Stimulated activated CD8-positive, alpha-beta memory T cell treated with anti-CD3 and anti-CD28 coated beads, Interleukin-7, amount 100 ng/mL, for 4 hours (primary cell): Measurements from ENCODE around the gene ARAP3.

Source experiments
- DNase-seq, 2 donors: peaks; one replicate each; pipeline ENCODE4 v3.0.0-alpha.2; 2020; ENCODE audit warnings: low read depth in 2 of 2

Gene ARAP3

DNA sequence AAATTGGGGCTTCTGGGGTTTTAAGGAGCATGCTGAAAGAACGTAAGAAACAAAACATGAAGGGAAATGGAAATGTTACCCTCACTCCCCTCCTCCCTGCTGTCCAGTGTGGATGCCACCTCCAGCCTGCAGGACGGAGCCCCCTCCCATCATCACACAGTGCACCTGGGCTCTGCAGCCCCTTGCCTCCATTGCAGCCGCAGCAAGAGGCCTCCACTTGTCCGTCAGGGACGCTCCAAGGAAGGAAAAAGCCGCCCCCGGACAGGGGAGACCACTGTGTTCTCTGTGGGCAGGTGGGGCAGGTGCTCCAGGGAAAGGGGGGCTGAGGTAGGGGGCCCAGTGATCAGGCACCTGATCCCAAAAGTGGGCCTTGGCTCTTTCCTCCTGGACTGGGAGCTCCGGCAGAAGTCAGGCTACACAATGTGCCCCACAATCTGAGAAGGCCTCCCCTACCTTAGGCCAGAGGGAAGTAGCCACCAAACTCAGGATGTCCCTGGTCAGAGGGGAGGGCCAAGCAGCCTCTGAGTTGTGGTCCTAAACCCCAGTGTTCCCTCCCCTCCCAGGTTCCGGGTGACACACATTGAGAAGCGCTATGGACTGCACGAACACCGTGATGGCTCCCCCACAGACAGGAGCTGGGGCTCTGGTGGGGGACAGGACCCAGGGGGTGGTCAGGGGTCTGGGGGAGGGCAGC is 42.5 kb downstream of the ARAP3 start:
- no peak for DNase-seq

GRCh38 chr5:141638771-141639170 is 43.3 kb downstream of the ARAP3 start:
- no peak for DNase-seq

GRCh38 chr5:141637767-141638419 is 44.1 kb downstream of the ARAP3 start:
- DNase-seq = peak; percentile 33 to 51

- peak in 1 of 2 donors; percentile 48 for DNase-seq
Measured at GRCh38 chr5:141637123-141637766, 44.8 kb downstream of the ARAP3 start.

DNA sequence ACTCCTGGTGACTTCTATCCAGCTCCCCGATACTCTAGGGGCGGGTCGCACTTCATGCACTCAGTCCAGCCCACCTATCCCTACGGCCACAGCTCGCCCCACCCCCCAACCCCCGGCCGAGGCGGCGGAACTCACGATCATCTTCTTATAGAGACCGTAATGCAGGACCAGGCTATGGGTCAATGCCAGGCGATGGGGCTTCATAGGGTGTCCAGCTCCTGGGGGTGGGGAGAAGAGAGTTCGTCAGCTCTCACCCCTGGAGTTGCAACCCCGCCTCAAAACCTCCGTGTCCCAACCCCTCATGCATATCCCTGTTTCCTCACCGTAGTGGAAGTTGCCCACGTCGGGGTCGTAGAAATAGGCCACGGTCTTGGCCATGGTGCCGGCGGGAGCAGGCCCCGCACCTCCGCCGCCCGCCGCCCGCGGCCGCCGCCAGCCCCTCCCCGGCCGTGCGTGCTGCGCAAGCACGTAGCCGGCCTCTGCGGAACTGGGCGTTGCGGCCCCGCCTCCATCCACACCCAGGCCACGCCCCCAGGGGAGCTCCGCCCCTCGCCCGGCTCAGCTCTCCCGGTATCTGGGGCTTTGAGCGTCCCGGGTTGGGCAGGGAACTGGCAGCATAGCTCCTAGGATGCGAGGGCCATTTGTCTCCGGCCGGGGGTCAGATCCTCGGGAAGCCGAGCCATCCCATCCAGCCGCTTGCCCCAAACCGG is 45.5 kb downstream of the ARAP3 start, which contains the start of the genes HDAC3 and RELL2:
HDAC3 (minus strand) TSS at position 437 of the 710 bp plus-strand sequence; CDS start at position 378, 59 bp downstream.
RELL2 (plus strand) TSS at position 585 of the 710 bp plus-strand sequence. CDS start 1,229 bp downstream, outside the sequence.
- DNase-seq = peak; percentile 80 to 88

DNA sequence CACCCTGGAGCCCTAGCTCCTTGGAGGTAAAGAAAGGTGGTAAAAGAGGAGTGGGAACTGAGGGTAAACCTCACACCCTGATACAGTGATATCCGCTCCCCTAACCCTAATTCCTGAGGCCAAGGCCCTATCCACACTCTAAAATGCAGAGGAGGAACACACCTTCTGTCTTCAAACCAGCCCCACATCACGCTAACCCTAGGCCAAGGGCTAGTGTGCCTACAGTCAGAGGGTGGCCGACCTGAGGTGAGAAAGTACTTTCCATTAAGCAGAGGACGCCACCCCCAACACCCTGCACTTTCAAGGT is 46.0 kb downstream of the ARAP3 start:
- DNase-seq = peak in 1 of 2 donors; percentile 5

DNA sequence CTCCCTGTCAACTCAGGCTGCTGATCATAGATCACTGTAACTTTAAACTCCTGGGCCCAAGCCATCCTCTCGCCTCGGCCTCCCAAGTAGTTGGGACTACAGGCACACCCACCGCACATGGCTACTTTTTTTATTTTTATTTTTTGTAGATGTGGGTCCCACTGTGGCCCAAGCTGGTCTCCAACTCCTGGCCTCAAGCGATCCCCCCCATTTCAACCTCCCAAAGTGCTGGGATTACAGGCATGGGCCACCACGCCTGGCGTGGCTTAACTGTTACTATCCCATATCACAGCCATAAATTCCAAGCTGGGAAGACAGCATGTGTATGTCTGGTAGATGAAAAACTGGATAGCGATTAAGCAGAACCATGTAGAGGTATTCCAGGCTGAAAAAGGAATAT is 46.4 kb downstream of the ARAP3 start:
- no peak for DNase-seq

DNA sequence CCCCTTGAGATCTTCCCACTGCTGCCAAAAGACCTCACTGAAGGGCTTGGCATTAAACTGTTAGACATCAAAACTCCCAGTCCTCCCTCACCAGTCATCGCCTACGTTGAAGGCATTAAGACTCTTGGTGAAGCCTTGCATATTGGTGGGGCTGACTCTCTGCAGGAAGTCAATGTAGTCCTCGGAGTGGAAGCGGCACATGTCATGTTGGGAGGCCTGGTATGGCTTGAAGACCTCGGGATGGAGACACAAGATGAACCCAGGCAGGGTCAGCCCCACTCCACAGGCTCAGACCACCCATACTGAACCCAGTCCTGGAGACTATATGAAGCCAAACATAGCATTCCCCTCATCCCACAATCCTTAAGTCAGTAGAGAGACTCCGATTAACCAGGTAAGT is 47.3 kb downstream of the ARAP3 start:
- DNase-seq = no peak

DNA sequence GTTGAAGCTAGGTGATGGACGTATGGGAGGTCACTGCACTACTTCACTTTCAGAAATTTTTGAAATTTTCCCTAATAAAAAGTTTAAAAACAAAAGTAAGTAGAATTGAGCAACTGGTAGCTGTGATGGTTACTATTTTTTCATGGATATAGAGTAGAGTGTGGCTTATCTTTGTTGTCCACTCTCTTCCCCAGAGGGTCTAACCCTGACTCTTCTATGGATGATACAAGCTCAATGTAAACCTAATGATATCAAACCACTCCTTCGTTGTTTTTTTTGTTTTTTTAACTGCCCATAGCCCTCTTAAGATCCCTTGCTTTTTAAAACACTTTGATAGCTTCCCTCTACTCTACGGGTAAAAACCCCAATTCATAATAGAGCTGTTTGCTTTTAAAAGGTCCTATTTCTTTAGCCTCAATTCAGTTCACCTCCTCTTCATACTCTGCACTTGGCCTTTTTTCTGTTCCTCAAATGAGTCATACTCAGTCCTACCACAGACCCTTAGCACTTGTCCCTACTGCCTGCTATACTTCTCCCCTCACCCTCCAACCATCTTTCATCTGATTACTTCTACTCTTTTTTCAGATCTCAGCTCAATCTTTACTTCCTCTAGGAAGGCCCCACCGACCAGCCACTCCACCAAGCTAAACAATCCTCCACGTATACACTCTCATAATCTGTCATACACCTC is 48.0 kb downstream of the ARAP3 start:
- no peak for DNase-seq

DNA sequence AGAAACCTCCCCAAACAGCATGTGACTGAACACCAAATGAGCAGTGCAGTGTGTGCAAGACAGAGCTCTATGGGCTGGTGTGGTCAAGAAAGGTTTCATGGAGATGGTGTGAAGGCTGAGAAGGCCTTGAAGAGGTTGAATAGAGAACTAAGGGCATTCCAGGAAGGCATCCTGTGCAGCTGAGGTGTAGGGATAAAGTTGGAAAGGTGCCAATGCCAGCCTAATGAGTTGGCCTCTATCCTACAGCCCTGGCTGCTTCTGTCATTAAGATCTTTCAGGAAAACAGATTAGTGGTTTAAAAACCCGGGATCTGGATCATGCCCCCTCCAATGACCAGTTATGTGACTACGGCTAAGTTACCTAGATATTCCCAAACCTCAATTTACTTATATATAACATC is 49.4 kb downstream of the ARAP3 start:
- DNase-seq = no peak

DNA sequence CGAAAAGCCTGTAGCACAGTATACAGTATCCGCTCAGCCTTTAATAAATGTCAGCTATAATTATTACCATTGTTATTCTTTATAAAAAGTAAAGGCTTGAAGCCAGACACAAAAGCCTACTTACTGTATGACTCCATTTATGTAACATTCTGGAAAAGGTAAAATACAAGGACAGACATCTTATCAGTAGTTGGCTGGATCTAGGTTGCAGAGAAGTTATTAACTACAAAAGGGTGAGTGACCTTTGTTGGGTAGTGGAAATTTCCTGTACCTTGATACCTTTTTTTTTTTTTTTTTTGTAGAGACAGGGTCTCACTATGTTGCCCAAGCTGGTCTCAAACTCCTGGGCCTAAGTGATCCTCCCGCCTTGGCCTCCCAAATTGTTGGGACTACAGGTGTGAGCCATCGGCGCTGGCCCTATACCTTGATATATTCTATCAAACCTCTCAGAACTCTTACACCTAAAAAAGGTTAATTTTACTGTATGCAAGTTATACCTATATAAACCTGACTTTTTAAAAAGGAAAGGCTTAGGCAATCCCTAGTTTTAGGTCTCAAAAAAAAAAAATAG is 51.4 kb downstream of the ARAP3 start:
- DNase-seq = no peak

- no peak for DNase-seq
Measured at GRCh38 chr5:141628175-141628788, 53.7 kb downstream of the ARAP3 start.

DNA sequence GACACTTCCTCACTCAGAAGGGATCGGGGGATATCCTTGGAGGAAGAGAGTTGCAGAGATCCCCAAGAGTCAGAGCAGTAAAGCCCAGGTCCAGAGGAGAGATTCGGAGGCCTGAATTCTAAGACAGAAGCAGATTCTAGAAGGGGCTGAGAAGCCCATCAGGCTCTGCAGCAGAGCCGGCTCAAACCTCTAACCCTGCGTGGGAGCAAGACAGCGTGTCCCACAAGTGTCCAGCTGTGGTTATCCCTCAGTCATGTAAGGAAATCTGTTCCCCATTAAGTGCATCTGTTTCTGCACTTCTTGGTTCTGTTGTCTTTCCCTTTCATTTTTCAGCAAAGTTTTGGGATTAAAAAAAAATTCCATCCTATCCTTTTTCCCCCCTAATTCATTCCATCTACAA is 58.4 kb downstream of the ARAP3 start:
- DNase-seq = no peak

DNA sequence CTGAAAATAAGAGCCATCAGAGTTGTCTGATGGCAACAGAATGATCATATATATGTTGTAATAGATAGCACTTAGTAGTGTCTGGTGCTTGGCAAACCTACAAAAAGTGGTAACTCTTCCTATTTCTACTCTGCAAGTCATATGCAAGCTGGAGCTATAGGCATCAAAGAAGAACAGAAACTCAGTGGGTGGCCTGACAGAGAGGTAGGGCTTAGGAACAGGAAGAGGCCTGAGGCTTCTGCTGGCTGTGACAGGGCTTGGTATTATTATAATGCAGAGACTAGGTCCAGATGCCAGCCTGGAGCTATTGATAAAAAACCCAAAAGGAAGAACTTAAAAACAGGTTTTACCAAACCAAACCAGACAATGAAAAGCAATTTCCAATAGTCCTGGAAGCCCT is 58.8 kb downstream of the ARAP3 start:
- DNase-seq = no peak

DNA sequence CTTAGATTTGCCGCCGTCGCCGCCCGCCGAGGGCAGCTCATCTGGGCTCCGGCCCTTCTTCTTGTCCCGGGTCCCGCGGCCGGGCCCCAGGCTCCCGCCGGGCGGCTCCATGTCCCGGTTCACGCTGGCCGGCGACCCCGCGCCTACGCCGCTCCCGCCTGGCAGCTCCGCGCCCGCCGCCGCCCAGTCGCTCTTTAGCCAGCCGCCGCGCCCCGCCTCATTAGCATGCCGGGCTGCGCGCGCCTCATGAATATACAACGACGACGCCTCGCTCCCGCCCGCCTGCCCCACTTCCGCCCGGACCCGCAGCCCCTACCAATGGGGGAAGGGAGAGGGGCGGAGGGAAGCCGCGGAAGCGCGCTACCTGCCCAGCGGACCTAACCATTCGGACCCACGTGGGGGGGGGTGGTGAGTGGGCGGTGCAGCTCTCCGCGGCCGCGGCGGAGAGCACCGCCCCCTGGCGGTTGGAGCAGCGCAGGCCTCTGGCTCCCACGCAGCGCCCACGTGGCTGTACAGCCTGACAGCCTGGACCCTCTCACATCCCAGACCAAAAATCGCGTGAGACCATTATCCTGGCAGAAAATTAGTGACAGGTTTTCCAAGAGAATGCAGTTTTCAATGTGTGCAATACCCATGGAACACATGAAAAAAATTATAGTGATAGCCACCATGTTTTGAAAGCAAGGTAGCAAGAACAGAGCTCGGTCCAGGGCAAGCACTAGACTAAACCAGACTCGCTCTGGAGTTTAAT is 63.1 kb downstream of the ARAP3 start, which contains the start of gene DIAPH1:
DIAPH1 (minus strand) TSS at position 197 of the 751 bp plus-strand sequence; CDS start at position 111, 86 bp downstream.
- peak; percentile 96 to 99 for DNase-seq

GRCh38 chr5:141618030-141618803 is 63.8 kb downstream of the ARAP3 start:
- peak; percentile 36 to 39 for DNase-seq

DNA sequence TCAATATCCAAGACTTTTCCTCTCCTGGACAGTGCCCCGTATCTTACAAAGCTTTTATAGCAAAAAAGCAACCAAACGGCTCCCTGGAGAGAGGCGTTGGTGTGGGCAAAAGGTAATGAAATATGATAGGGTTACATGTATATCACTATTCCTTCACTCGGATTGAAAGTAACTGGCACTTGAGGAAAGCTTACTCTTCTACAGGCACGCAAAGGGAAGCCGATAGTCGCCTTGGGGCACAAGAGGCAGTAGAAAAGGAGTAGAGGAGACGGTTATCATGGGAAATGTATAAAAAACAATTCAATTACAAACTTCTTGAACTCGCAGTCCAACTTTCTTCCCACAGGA is 64.4 kb downstream of the ARAP3 start:
- DNase-seq = no peak

GRCh38 chr5:141617128-141617527 is 64.9 kb downstream of the ARAP3 start:
- DNase-seq = no peak

- peak; percentile 24 to 30 for DNase-seq
Measured at GRCh38 chr5:141615991-141616720, 65.9 kb downstream of the ARAP3 start.
